HG02884 (cell line): ENCODE data around the gene RAPGEF5.

ENCODE experiments used
- ATAC-seq: cut with Tn5 transposase; IDR thresholded peaks from one replicate; pipeline ENCODE4 v1.9.1; 2021; ENCODE audit warnings: mild to moderate bottlenecking, moderate library complexity; ENCODE audit not compliant: unreplicated experiment

RAPGEF5 gene, protein sequence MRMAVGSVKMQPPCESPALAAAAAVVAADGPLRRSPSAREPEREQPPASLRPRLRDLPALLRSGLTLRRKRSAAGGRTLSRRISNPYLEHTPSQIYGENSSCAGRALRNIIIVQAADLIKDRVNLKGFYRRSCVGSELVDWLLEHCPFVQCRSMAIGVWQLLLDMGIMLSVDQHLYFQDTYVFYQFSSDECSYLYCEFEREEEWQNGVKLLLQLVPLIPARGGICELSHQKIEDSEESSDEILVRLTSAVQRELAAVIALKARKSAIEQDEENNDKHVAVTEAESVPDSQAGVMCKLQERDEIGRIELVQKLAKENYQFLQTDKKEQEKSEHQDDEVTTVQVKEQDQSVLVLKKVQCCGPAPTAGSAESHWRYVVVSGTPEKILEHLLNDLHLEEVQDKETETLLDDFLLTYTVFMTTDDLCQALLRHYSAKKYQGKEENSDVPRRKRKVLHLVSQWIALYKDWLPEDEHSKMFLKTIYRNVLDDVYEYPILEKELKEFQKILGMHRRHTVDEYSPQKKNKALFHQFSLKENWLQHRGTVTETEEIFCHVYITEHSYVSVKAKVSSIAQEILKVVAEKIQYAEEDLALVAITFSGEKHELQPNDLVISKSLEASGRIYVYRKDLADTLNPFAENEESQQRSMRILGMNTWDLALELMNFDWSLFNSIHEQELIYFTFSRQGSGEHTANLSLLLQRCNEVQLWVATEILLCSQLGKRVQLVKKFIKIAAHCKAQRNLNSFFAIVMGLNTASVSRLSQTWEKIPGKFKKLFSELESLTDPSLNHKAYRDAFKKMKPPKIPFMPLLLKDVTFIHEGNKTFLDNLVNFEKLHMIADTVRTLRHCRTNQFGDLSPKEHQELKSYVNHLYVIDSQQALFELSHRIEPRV

DNA sequence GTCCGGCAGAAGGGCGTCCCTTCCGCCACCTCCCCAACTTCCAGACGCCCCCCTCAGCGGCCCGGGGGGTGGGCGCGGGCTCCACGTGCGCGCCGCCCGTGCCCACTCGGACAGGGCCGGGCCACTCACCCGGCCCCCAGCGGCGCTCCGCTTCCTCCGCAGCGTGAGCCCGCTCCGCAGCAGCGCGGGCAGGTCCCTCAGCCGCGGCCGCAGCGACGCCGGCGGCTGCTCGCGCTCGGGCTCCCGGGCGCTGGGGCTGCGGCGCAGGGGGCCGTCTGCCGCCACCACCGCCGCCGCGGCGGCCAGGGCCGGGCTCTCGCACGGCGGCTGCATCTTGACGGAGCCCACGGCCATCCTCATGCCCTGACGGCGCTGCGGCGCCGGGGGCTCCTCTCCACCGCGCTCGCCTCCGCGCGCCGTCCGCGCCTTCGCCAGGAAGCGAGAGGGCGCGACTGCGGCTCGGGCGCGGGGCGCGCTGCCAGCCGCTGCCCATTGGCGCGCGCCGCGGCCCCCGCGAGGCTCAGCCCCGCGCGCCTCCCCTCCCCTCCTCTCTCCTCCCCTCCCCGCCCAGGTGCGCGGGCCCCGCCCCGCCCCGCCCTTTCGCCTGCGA is at the start of gene RAPGEF5:
TSS of gene RAPGEF5 (minus strand) at position 454 of the 610 bp plus-strand sequence. CDS start at position 360, 94 bp downstream.
- peak; percentile 46 for ATAC-seq

DNA sequence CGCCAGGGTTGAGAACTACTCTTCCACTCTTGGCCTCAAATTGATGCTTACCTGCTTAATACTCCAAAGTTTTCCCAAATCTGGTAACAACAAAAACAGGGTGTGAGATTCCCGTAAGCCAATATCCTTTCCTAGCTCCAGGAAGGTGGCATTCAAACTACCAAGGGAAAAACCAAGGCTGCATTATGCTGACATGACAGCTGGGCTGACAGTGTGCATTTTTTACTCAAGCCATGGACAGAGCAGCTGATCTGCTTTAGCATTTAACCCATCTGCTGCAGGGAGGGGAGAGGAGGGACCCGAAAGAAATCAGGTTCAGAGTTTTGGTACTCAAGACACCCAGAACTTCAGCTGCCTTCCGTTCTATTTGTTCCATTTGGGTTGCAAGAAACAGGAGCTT is 49.8 kb upstream of the RAPGEF5 start:
- no peak for ATAC-seq

DNA sequence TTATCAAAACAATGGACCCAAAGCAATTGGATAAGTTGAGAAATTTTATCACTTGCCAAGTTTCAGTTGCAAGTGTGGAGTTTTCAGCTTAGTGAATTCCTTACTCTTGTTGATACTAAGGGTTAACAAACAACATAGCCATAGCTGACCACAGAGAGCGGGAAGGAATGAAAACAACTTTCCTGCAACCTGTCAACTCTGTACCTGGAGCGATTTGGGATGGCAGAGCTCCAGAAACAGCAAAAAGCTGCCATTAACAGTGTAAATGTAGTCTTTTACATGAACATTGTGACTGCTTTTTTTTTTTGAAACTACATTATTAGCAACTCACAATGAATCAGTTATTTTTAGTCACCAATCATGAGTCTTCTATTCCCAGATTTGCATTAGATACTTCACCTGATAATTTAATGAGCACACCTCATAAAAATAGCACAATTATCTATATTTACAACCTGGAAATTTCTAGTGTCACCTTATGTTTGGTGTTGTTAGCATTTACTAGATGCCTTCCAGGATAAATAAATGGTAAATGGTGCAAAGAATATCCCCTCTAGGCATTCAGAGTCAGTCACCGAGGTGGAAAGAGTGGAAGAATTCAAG is 47.6 kb upstream of the RAPGEF5 start:
- no peak for ATAC-seq

DNA sequence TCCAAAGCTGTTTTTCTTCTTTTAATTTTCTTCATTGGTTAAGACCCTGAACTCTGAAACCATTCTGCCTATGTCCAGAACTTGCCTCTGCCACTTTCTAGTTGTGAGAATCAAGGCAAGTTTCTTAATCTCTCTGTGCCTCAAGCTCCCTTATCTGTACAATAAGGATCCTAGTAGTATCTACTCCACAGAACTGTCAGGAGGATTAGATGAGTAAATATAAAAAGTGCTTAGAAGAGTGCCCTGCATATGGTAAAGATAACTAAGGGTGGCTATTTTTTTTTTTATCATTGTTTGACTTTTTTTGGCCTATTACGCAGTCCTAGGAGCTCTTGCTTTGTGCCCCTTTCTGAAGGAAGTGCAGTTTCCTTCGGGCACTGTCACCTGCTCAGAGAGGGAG is 46.4 kb upstream of the RAPGEF5 start:
- no peak for ATAC-seq

DNA sequence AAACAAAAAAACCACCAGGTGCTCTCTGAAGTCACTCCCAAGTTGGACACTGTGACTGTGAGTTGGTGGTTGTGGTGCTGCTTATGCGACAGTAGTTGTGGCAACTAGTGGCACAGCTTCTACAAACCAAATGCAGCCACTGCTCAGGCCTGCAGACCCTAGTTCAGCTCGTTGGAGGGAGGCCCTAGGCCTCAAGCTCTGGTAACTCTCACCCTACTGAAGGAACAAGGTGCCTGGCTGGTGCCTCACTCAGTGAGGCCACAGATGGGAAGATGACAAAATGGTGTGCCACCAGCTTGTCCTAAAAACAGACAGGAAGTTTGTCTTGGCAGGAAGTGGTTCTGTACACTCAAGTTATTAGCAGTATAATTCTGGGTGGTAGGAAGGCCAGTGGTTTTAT is 45.3 kb upstream of the RAPGEF5 start:
- peak; percentile 19 for ATAC-seq

DNA sequence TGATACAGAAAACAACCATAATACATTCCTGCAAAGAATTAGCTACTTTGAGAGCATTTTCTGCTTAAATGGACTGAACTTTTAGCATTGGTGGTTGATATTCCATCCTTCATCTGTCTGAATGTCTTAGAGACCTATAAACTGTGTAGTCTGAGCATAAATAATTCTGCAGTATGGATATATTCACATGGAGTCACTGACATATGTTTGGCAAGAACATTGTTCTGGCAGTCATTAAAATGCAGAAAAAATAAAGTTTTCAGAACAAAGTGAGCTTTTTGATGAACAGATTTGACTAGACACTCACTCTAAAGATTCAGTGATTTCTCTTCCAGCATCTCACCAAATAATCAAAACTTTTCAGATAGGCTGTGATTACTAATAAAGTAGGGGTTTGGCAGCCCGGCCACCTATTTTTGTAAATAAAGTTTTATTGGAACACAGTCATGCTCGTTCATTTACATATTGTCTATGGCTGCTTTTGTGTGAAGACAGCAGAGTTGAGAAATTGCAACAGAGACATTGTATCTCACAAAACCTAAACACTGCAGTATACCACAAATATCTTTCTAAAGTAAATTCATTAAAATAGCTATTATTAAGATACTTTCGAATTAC is 44.1 kb upstream of the RAPGEF5 start:
- ATAC-seq = no peak

DNA sequence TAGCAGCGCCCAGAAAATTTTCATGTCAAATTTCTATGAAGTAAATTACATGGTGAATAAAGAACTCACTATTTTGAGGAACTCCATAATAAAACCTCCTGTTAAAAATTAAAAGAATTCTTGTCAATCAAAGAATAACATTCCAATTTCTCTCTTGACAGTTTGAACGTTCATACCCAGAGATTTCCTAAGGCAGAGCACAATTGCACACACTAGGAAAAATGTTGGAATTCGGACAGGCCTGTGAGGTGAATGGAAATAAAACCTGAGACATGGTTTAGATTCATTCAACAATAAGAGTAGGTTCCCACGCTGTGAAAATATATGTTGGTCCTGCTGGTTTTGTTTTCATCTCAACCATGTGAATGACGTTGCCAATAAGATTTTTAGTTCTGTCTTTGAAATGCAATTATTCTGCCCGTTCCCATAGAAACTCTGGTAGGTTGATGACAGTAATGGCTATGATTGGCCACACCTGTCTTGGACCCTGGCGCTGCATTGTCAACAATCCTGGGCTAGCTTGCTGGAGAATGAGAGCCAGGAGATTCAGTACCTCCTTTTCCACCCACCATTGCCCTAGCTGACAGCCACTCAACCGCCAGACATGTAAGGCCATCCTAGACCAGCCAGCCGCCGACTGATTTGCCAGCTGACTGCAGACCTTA is 43.3 kb upstream of the RAPGEF5 start:
- no peak for ATAC-seq

DNA sequence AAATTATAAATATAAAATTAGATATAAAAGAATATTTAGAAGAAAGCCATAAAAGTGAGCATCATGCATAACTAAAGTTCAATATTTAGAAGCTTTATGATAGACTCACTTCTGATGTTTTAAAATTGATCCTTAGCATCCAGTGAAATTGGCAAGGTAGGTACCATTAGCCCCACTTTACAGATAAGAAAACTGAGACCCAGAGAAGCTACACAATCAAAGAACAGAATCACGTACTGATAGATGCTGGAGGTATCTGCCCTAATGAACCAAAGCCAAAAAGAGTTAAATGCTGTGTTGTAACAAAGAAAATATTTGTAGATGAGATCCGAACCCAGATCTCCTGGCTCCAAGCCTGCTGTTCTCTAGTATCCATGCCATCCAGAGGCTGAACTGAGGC is 42.6 kb upstream of the RAPGEF5 start:
- ATAC-seq = no peak

DNA sequence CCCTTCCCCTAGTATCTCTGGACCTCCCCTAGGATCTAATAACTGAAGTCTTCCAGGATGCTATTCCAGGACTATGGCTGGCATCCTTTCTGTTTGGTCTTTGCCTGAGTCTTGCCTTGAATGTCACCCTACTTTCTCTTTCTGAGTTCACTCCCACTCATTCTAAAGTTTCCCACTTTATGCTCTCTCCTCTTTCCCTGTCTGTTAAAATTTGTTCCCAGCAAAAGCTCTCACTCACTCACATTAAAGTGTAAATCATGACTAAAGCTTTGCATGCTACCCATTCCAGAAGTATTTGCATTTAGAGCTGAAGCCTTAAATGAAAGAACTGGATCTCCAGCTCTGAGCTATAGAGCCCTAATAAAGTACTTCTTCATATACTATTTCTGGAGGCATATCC is 42.1 kb upstream of the RAPGEF5 start:
- no peak for ATAC-seq

DNA sequence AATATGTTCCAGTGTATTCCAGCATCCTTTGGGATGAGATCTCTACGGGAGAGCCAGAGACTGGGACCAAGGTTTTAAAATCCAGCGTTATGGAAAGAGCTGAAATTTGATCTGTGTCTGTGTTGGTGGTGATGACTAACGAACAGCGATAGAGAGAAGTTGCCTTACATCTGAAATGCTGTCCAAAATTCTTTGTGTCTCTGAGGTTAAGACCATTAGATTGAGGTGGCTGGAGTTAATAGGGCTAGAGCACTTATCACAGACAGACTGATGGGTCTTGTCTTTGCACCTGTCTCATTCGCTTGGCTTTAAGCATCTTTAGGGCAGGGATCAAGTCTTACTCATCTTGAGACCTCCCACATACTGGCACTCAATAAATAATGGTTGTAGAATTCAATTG is 41.0 kb upstream of the RAPGEF5 start:
- ATAC-seq = no peak

DNA sequence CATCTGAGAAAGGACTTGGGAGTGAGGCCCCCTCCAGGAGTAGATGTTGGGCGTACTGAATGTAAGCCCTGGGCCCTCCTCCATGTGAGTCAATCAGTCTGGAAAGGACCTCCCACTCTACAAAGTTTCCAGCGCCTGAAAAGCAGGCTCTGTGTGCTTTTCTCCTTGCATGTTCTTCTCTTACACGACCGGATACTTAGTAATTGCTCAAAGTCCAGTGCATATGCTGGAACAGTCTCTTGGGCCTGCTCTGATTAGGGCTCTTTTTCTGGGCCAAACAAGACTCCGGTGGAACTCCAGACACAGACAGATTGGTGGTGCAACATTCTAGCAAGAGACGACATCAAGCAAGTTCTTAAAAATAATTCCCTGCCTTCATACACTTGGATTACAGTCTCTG is 38.3 kb upstream of the RAPGEF5 start:
- ATAC-seq = no peak

DNA sequence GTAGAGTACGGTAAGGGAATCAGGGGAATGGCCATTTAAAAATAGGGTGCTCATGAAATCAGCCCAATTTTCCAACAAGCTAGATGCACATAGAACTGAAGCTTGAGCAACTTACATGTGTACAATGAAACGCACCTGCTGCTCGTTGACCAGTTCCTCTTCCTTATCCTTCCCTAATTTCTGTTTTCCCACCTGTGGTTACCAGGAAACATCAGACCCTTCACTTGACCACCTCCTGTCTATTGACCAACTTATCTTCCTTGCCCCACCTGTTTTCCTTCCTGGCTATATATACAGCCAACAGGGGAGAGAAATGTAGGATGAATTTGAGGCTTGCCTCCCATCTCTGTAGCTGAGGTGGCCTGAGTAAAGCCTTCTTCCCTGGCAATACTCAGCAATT is 37.8 kb upstream of the RAPGEF5 start:
- no peak for ATAC-seq

DNA sequence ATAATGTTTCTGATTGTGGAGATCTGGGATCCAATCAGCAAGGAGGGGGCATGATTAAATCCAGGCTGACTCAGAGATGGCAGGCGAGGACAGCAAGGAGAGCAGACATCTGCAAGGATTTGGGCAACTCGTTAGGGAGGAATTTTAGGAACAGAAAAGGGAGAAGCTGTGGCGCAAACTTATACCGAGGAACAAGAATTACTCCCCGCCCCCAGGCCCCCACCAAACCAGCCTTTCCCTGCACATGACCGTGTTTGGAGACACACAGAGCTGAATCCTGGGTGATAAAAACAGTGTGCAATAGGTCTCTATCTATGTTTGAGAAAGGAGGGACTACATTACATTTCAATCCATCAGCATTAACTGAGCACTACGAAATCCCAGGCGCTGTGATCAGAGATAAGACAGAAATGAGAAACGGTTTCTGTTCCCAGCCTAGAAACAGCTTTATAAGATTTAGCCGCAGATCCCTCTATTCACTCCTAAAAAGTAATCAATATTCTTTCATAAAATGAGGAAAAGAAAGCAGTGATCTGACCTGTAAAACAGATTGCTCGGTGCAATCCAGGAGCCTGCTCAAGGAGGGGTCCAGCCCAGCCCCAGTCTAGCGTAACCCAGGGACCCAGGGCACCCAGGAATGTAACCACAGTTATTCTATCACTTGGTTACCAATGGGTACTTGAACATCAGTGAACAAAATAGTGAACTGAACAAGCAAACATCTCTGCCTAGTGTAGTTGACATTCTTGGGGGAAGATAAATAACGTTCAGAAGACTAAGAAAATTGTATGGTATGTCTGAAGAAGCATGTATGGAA is 37.2 kb upstream of the RAPGEF5 start:
- no peak for ATAC-seq

DNA sequence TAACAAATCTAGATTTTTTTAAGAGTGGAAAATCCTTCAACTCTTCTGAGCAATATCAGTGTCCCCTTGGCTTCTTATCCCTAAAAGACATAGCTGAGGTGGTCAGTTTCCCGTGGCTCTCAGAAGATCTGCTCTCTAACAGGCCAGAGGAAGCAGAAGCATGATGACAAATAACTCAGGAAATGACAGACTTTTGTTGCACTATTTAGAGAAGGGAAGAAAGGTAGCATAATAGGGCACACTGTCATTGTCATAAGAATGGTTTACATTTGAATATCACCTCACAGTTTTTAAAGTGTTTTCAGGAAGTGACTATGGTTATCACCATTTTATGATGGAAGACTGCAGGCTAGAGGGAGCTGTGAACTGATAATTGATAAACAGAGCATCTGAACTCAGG is 33.6 kb upstream of the RAPGEF5 start:
- no peak for ATAC-seq

DNA sequence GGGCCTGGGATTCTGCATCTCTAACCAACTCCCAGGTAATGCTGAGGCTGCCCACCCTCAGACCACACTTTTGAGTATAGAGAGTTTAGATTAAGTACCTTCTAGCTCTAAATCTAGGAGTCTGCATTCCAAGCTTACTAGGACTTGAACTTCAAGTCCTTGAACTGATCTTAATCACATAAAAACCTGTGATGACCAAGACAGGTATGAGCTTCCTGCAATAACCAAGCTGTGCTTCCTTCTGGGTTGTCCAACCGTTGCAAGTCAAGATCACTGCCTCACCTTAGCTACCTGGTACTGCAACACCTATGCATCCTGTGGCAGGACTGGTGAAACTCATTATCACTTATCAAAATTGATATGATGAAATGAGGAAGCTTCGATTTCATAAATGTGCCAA is 32.9 kb upstream of the RAPGEF5 start:
- ATAC-seq = no peak

DNA sequence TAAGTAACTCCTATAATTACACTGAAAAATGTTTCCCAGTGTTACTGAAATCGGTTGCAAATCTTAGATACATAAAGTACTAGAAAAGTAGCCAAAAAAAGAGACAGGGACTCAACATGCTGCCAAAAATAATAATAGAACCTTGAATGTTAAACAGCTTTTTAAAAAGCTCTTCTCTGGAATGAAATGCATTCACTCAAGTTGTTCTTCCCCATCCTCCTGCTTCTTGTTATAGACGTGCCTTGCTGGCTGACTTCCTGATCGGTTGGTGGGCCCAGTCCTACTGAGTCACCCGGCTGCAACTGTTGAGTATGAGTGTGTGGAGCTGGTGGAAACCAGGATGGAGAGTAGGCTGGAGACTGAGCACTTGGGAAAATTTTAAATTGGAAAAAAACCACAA is 30.6 kb upstream of the RAPGEF5 start:
- no peak for ATAC-seq

DNA sequence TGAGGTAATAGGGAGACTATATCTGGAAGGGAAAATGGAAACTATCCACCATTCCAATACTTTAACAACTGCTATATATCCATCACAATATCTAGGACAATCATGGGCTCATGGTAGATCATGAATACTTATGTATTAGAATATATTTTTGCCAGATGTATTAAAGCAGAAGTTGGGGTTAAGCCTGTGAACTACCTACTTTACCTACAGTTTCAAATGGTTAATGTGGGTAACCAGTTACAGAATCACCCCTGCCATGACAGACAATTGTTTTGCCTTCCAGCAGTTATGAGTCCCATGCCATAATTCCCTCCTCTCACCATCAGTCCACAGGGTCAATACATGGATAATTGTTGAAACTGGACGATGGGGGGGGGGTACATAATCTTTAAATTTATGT is 29.9 kb upstream of the RAPGEF5 start:
- peak; percentile 45 for ATAC-seq

DNA sequence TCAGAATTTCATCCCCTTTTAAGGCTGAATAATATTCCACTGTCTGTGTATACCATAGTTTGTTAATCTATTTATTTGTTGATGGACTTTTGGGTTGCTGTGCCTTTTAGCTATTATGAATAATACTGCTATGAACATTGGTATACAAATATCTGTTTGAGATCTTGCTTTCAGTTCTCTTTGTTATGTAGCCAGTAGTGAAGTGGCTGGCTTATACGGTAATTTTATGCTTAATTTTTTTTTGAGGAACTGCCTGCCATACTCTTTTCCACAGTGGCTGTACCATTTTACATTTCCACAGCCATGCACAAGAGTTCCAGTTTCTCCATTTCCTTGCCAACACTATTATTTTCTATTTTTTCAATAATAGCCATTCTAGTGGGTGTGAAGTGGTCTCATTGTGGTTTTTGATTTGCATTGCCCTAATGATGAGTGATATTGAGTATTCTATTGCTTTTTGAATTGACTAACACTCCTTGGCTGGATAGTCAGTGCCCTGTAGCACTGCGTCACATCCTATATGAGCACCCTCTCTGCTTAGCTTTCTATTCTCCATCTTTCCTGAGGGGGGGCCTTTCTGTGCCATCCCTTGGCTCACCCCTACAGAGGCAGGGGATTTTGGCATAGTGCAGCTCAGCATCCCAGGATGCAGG is 29.4 kb upstream of the RAPGEF5 start:
- peak; percentile 76 for ATAC-seq

DNA sequence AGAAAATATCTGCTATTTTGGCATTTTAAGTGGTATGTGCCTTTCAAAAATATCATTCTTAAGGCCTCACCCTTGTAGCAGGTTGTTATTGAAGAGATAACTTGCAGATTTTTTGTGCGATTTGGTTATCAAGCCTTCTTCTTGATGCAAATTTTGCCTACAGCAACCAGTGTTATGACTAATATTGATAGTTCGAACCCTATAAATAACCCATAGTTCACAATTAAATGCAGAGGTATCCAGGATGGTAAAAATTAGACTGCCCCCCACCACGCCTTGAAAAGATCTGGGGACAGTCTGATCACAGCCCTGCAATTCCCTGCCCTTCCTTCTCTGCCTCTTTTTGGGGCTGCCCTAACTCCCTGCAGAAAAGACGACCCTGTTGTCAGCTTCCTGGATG is 28.4 kb upstream of the RAPGEF5 start:
- no peak for ATAC-seq
